Measurements from ENCODE around the gene GBP4. TPM values are rescaled to one million over a fixed set of nuclear protein-coding genes. Genes with fewer than 3 reads are reported as not detected.

Gene GBP4
- total RNA-seq, 1 donor from 2014 or later: 6.4 TPM

Other genes starting within 250 kb of the GBP4 start
- gene KYAT3, start 206.3 kb downstream of the GBP4 start, total RNA-seq: 6.5 TPM
- gene RBMXL1, start 206.3 kb downstream of the GBP4 start, total RNA-seq: 15.8 TPM
- 6.6 TPM for gene GBP3, start 176.1 kb downstream of the GBP4 start, total RNA-seq
- gene GBP1, start 133.7 kb downstream of the GBP4 start, total RNA-seq: 6.2 TPM
- gene GBP2, start 72.8 kb downstream of the GBP4 start, total RNA-seq: 9.5 TPM
- 0.08 TPM for gene GBP7, start 22.9 kb downstream of the GBP4 start, total RNA-seq
- 0.94 TPM for gene GBP5, start 73.9 kb upstream of the GBP4 start, total RNA-seq
- gene GBP6, start 165.1 kb upstream of the GBP4 start, total RNA-seq: not detected

Measured in cardiac septum (tissue), 1 donor.